ENCODE measurements around the gene SOCS2. TPM values are rescaled to one million over a fixed set of nuclear protein-coding genes. Genes with fewer than 3 reads are reported as not detected.

SOCS2 gene
- total and polyA plus RNA-seq, 2 donors (not counting 3 experiments of a cell fraction or from before 2014, with no cell fraction given) = 2.4 to 5.6 TPM

DNA sequence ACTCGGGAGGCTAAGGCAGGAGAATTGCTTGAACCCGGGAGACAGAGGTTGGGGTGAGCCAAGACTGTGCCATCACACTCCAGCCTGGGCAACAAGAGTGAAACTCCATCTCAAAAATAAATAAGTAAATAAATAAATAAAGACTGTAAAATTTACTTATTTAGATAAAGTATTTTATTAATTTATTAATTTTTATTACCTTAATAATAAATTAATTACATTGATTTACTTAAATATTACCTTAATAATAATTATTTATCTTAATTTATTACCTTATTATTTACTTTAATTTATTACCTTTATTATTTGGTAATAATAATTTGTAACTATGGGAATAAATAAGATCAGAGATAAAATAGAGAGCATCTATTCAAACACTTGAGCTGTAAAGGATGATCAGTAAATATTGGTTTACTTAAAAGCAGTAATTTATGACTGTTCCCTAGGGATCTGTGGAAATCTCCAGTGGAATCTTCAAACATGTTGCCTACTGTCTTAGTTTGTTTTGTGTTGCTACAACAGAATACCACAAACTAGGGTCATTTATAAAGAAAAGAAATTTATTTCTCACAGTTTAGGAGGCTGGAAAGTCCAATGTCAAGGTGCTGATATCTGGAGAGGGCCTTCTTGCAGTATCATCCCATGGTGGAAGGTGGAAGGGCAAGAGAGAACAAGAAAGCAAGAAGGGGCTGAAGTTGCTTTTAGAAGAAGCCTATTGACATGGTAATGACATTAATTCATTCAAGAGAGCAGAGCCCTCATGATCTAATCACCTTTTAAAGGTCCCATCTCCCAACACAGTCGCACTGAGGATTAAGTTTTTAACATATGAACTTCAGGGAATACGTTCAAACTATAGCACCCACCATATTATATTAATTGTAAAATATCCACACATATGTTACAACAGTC is 37.1 kb downstream of the SOCS2 start:
- Histone ChIP-seq H3K4me3 (replicated peaks in 1 of 3; ENCODE audit: insufficient read depth in 1 of 3, low read depth in 1 of 3, low read length in 3 of 3) (no peak overlapping the region), H2AFZ (ENCODE audit: low read depth, low read length) (no peak overlapping the region), H3K9ac (replicated peaks; ENCODE audit: extremely low read depth, insufficient read depth, low read length) (no peak overlapping the region), H3K4me1 (ENCODE audit: control insufficient read depth, extremely low read depth, insufficient read depth, low read length) (no peaks in the 10 kb centered on the region), H3K27ac (ENCODE audit: insufficient read depth, low read depth, low read length) (no peak overlapping the region), H3K79me2 (ENCODE audit: control insufficient read depth, insufficient read depth, low read length) (no peaks in the 10 kb centered on the region), H3K36me3 (ENCODE audit: control insufficient read depth in 2 of 2, extremely low read depth in 1 of 2, insufficient read depth in 2 of 2, low read length in 2 of 2) (no peaks in the 10 kb centered on the region), H4K20me1 (replicated peaks; ENCODE audit: control insufficient read depth, extremely low read depth, insufficient read depth, low read length) (no peaks in the 10 kb centered on the region), H3K27me3 (ENCODE audit: control insufficient read depth in 2 of 2, insufficient read depth in 2 of 2, low read length in 2 of 2) (peaks cover 11 to 34% of the 10 kb centered on the region in 2 experiments), H3K9me3 (replicated peaks; ENCODE audit: control insufficient read depth, insufficient read depth, low read length) (no peaks in the 10 kb centered on the region), H3K9me1 (replicated peaks; ENCODE audit: control insufficient read depth, extremely low read depth, insufficient read depth, low read length) (no peaks in the 10 kb centered on the region), H3K4me2 (ENCODE audit: insufficient read depth, low read length) (no peak overlapping the region)
- TF ChIP-seq POLR2A (IDR thresholded peaks at IDR 0.05; ENCODE audit: low read depth, low read length) (no peak), POLR2AphosphoS5 (IDR thresholded peaks at IDR 0.05; ENCODE audit: insufficient read depth, low read depth, low read length) (no peak), GATA2 (IDR thresholded peaks at IDR 0.05; ENCODE audit: insufficient read depth, insufficient read length, low read depth, low read length) (no peak), EZH2 (IDR thresholded peaks at IDR 0.05; ENCODE audit: borderline replicate concordance, low read depth, low read length, severe bottlenecking) (no peak), FOS (IDR thresholded peaks at IDR 0.05; ENCODE audit: borderline replicate concordance, insufficient read depth, low read length) (no peak), JUN (IDR thresholded peaks at IDR 0.05; ENCODE audit: borderline replicate concordance, insufficient read depth, insufficient read length, low read depth) (no peak), MYC (IDR thresholded peaks at IDR 0.05; ENCODE audit: low read depth, low read length) (no peak)
- TF ChIP-seq, protein P1, sequence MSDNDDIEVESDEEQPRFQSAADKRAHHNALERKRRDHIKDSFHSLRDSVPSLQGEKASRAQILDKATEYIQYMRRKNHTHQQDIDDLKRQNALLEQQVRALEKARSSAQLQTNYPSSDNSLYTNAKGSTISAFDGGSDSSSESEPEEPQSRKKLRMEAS (IDR thresholded peaks at IDR 0.05; ENCODE audit: insufficient read depth, insufficient read length) = no peak
- TF ChIP-seq, protein P2, sequence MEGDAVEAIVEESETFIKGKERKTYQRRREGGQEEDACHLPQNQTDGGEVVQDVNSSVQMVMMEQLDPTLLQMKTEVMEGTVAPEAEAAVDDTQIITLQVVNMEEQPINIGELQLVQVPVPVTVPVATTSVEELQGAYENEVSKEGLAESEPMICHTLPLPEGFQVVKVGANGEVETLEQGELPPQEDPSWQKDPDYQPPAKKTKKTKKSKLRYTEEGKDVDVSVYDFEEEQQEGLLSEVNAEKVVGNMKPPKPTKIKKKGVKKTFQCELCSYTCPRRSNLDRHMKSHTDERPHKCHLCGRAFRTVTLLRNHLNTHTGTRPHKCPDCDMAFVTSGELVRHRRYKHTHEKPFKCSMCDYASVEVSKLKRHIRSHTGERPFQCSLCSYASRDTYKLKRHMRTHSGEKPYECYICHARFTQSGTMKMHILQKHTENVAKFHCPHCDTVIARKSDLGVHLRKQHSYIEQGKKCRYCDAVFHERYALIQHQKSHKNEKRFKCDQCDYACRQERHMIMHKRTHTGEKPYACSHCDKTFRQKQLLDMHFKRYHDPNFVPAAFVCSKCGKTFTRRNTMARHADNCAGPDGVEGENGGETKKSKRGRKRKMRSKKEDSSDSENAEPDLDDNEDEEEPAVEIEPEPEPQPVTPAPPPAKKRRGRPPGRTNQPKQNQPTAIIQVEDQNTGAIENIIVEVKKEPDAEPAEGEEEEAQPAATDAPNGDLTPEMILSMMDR (IDR thresholded peaks at IDR 0.05; ENCODE audit: extremely low read depth in 1 of 2, insufficient read depth in 1 of 2, low read depth in 1 of 2, low read length in 2 of 2) = no peak
- intact Hi-C loops (cut with micrococcal nuclease) = no loop called here
- POLR2A ChIA-PET = no interaction called here
- dilution Hi-C loops (cut with MboI; ENCODE audit: extremely low pct_ligation_motif_present, low sequenced_read_pairs) = no loop called here
- BruUV-seq (replicated peaks) = no TSS peak
- FAIRE-seq (no peak), DNase-seq (ENCODE audit: low read depth, low spot score) (no peak)
- CTCF ChIA-PET = interaction anchor here (0.6 to 0.8 kb wide), 2 partner anchors 19 to 674 kb away, joined by 5 read pairs; no protein-coding TSS in a partner anchor

All from endothelial cell of umbilical vein (primary cell).